NCI-H1092 treated with DMSO at 0.1 percent for 48 hours (cell line): ENCODE data around the gene MED19.
"Not testable (repeated sequence)": the region's sequence is repeated elsewhere in the genome, so short reads cannot be mapped to it uniquely, and the experiment has no call there.

Source experiments
- DNase-seq: peaks from one replicate; lab custom pipeline; 2025; lab: John Stamatoyannopoulos, UW

Gene MED19

GRCh38 chr11:57711414-57712255 is at the start of gene MED19:
MED19 (minus strand) TSS chr11:57712215; CDS start chr11:57712179, 36 bp downstream.
- DNase-seq, result peak; percentile 89

GRCh38 chr11:57758174-57758573 is 46.2 kb upstream of the MED19 start:
- no peak for DNase-seq

- DNase-seq, result no peak
Measured at GRCh38 chr11:57752954-57753353, 40.9 kb upstream of the MED19 start.

- DNase-seq, result no peak
Measured at GRCh38 chr11:57751676-57752253, 39.8 kb upstream of the MED19 start, which contains the start of gene BTBD18. BTBD18 (minus strand) TSS chr11:57751819; CDS start chr11:57751188, 631 bp downstream.

- DNase-seq, result no peak
Measured at GRCh38 chr11:57751176-57751575, 39.2 kb upstream of the MED19 start.

- DNase-seq, result no peak
Measured at GRCh38 chr11:57746920-57747319, 34.9 kb upstream of the MED19 start.

- no peak for DNase-seq
Measured at GRCh38 chr11:57745206-57745605, 33.2 kb upstream of the MED19 start.

- no peak for DNase-seq
Measured at GRCh38 chr11:57744357-57744756, 32.3 kb upstream of the MED19 start.

- DNase-seq, result no peak
Measured at GRCh38 chr11:57742087-57742452, 30.1 kb upstream of the MED19 start.

GRCh38 chr11:57741132-57742086 is 29.4 kb upstream of the MED19 start, which contains the start of gene SELENOH:
SELENOH (plus strand) TSS chr11:57741491; CDS start chr11:57741596, 105 bp downstream.
- DNase-seq, result peak; percentile 99

- no peak for DNase-seq
Measured at GRCh38 chr11:57735619-57736298, 23.7 kb upstream of the MED19 start.

GRCh38 chr11:57732661-57733060 is 20.6 kb upstream of the MED19 start:
- DNase-seq, result no peak

- DNase-seq, result no peak
Measured at GRCh38 chr11:57729479-57729878, 17.5 kb upstream of the MED19 start.

- no peak for DNase-seq
Measured at GRCh38 chr11:57728829-57729228, 16.8 kb upstream of the MED19 start.

- DNase-seq, result no peak
Measured at GRCh38 chr11:57727185-57727584, 15.2 kb upstream of the MED19 start.

- DNase-seq, result not testable (repeated sequence)
Measured at GRCh38 chr11:57716726-57717125, 4.7 kb upstream of the MED19 start.

- no peak for DNase-seq
Measured at GRCh38 chr11:57713835-57714234, 1.8 kb upstream of the MED19 start.

- DNase-seq, result peak; percentile 100
Measured at GRCh38 chr11:57712256-57713150, 488 bp upstream of the MED19 start, which contains the start of gene TMX2. TMX2 (plus strand) TSS chr11:57712593; CDS start chr11:57712619, 26 bp downstream.

GRCh38 chr11:57709802-57710367 is 2.1 kb downstream of the MED19 start:
- DNase-seq, result no peak

- DNase-seq, result not testable (repeated sequence)
Measured at GRCh38 chr11:57705432-57705831, 6.6 kb downstream of the MED19 start.
